H1 (cell line): Measurements from ENCODE around the gene CDRT4. TPM values are rescaled to one million over a fixed set of nuclear protein-coding genes. Genes with fewer than 3 reads are reported as not detected.

Experiments
- CTCF ChIA-PET: fragments of 300-600 bp; sonication (Branson Sonifier 250); formaldehyde crosslinking; loops from one replicate; lab custom pipeline; 2021; ENCODE audit not compliant: partially characterized antibody; lab: Charles Lee
- POLR2A ChIA-PET: fragments of 300-600 bp; sonication (Branson Sonifier 250); formaldehyde crosslinking; loops from one replicate; lab custom pipeline; 2021; ENCODE audit warnings: inconsistent platforms; ENCODE audit not compliant: partially characterized antibody; lab: Charles Lee
- DNase-seq, 2 experiments: peaks; one replicate each; pipeline versions ENCODE4 v3.0.0 to v3.0.0-alpha.2; 2010 to 2022; ENCODE audit warnings: low spot score in 2 of 2, low read depth in 1 of 2, mixed read lengths in 1 of 2
- FAIRE-seq: peaks from 2 replicates; lab custom pipeline; 2011; peaks lifted over from hg19 to GRCh38; lab: Jason Lieb, UNC
- H2AFZ ChIP-seq: 2 replicates; pipeline ENCODE4 v1.8.1; 2012; ENCODE audit warnings: low read length, inconsistent platforms
- H2AK5ac ChIP-seq: 2 replicates; pipeline ENCODE4 v1.6.1; 2013; ENCODE audit warnings: low read depth, low read length
- H2BK120ac ChIP-seq: replicated peaks from 2 replicates; pipeline ENCODE3; 2013; ENCODE audit warnings: low read depth, low read length, inconsistent platforms
- H2BK12ac ChIP-seq: 2 replicates; pipeline ENCODE4 v1.6.1; 2013; ENCODE audit warnings: low read depth, low read length
- H2BK15ac ChIP-seq: 2 replicates; pipeline ENCODE4 v1.6.1; 2013; ENCODE audit warnings: low read length
- H2BK20ac ChIP-seq: 2 replicates; pipeline ENCODE4 v1.6.1; 2013; ENCODE audit warnings: low read length
- H2BK5ac ChIP-seq: 2 replicates; pipeline ENCODE4 v1.6.1; 2013; ENCODE audit warnings: low read depth, low read length
- H3K14ac ChIP-seq: 2 replicates; pipeline ENCODE4 v1.6.1; 2013; ENCODE audit warnings: inconsistent platforms; ENCODE audit not compliant: insufficient read length
- H3K18ac ChIP-seq: 2 replicates; pipeline ENCODE4 v1.6.1; 2013; ENCODE audit warnings: low read length; ENCODE audit errors: extremely low read depth
- H3K23ac ChIP-seq: 2 replicates; pipeline ENCODE4 v1.6.1; 2013; ENCODE audit warnings: inconsistent platforms; ENCODE audit not compliant: insufficient read length
- H3K23me2 ChIP-seq: 2 replicates; pipeline ENCODE4 v1.6.1; 2013; ENCODE audit warnings: low read depth, low read length
- H3K27ac ChIP-seq: 2 replicates; pipeline ENCODE4 v1.6.1; 2011; ENCODE audit warnings: low read depth, low read length, inconsistent platforms
- H3K27me3 ChIP-seq, 4 experiments: replicated peaks in 1 of 4; 1 replicate in 1 of 4; 2 replicates in 3 of 4; pipeline versions ENCODE4 v1.6.1 to v1.8.1; 2011 to 2013; ENCODE audit warnings: low read length in 3 of 4, mild to moderate bottlenecking in 3 of 4, inconsistent platforms in 2 of 4, mixed read lengths in 2 of 4, moderate library complexity in 1 of 4; ENCODE audit not compliant: control insufficient read depth in 3 of 4, insufficient read depth in 3 of 4; ENCODE audit errors: extremely low read depth in 1 of 4
- H3K36me3 ChIP-seq, 4 experiments: 2 replicates each; pipeline versions ENCODE4 v1.6.1 to v1.8.1; 2011 to 2013; ENCODE audit warnings: mild to moderate bottlenecking in 4 of 4, low read length in 3 of 4, moderate library complexity in 2 of 4, control low read depth in 1 of 4, inconsistent platforms in 1 of 4; ENCODE audit not compliant: insufficient read depth in 4 of 4, control insufficient read depth in 2 of 4
- H3K4ac ChIP-seq: replicated peaks from 2 replicates; pipeline ENCODE3; 2013; ENCODE audit warnings: low read length, low read depth, mixed read lengths, inconsistent platforms; ENCODE audit not compliant: insufficient read length
- H3K4me1 ChIP-seq, 4 experiments: replicated peaks in 1 of 4; 1 replicate in 1 of 4; 2 replicates in 3 of 4; pipeline versions ENCODE4 v1.6.1 to v1.8.1; 2011 to 2013; ENCODE audit warnings: low read length in 3 of 4, inconsistent platforms in 2 of 4, mixed read lengths in 1 of 4; ENCODE audit not compliant: insufficient read depth in 4 of 4, control insufficient read depth in 3 of 4
- H3K4me2 ChIP-seq, 2 experiments: 2 replicates each; pipeline versions ENCODE4 v1.6.1 to v1.8.1; 2011 to 2013; ENCODE audit warnings: low read depth in 2 of 2, low read length in 2 of 2, control low read depth in 1 of 2, inconsistent platforms in 1 of 2, mild to moderate bottlenecking in 1 of 2; ENCODE audit not compliant: insufficient read depth in 1 of 2
- H3K4me3 ChIP-seq, 4 experiments: fragments of 200-600, 300-600 bp in 1 of 4; sonication (generic), shearing (Covaris generic), sonication (Bioruptor Twin) in 1 of 4; 2 replicates each; pipeline versions ENCODE4 v1.5.1 to v1.8.1; 2011 to 2016; ENCODE audit warnings: low read length in 4 of 4, low read depth in 3 of 4, control low read depth in 2 of 4, inconsistent platforms in 2 of 4, mild to moderate bottlenecking in 2 of 4, mixed read lengths in 1 of 4, moderate library complexity in 1 of 4; ENCODE audit not compliant: insufficient read depth in 2 of 4; ENCODE audit errors: extremely low read depth in 1 of 4
- H3K56ac ChIP-seq: replicated peaks from 2 replicates; pipeline ENCODE3; 2013; ENCODE audit warnings: low read depth, mild to moderate bottlenecking, mixed read lengths, low read length, inconsistent platforms; ENCODE audit not compliant: insufficient read length
- H3K79me1 ChIP-seq: 2 replicates; pipeline ENCODE4 v1.6.1; 2013; ENCODE audit warnings: low read depth, low read length, control low read depth
- H3K79me2 ChIP-seq, 2 experiments: 2 replicates each; pipeline versions ENCODE4 v1.6.1 to v1.8.1; 2012 to 2013; ENCODE audit warnings: low read length in 2 of 2, mild to moderate bottlenecking in 2 of 2, inconsistent platforms in 1 of 2; ENCODE audit not compliant: insufficient read depth in 2 of 2, control insufficient read depth in 1 of 2
- H3K9ac ChIP-seq, 4 experiments: replicated peaks in 1 of 4; 1 replicate in 1 of 4; 2 replicates in 3 of 4; pipeline versions ENCODE4 v1.6.1 to v1.8.1; 2011 to 2013; ENCODE audit warnings: low read depth in 3 of 4, low read length in 3 of 4, control low read depth in 2 of 4, mild to moderate bottlenecking in 2 of 4, moderate library complexity in 2 of 4, inconsistent platforms in 1 of 4; ENCODE audit errors: extremely low read depth in 1 of 4
- H3K9me3 ChIP-seq, 2 experiments: 2 replicates each; pipeline versions ENCODE4 v1.6.1 to v1.8.1; 2012 to 2013; ENCODE audit warnings: mild to moderate bottlenecking in 2 of 2, moderate library complexity in 2 of 2, control low read depth in 1 of 2, inconsistent platforms in 1 of 2, low read depth in 1 of 2, low read length in 1 of 2, mixed read lengths in 1 of 2; ENCODE audit not compliant: insufficient read depth in 2 of 2
- H4K20me1 ChIP-seq, 2 experiments: replicated peaks in 1 of 2; 2 replicates each; pipeline versions ENCODE3 to v1.8.1; 2011 to 2013; ENCODE audit warnings: inconsistent platforms in 2 of 2, low read length in 2 of 2, mild to moderate bottlenecking in 1 of 2; ENCODE audit not compliant: insufficient read depth in 2 of 2, control insufficient read depth in 1 of 2
- H4K5ac ChIP-seq: 2 replicates; pipeline ENCODE4 v1.6.1; 2013; ENCODE audit warnings: low read length, low read depth, mixed read lengths, inconsistent platforms; ENCODE audit not compliant: insufficient read length
- H4K8ac ChIP-seq: 2 replicates; pipeline ENCODE4 v1.8.0; 2013; ENCODE audit warnings: mild to moderate bottlenecking, moderate library complexity, low read length, inconsistent platforms; ENCODE audit not compliant: insufficient read depth; ENCODE audit errors: extremely low read depth
- H4K91ac ChIP-seq: replicated peaks from 2 replicates; pipeline ENCODE3; 2013; ENCODE audit warnings: low read length, mixed read lengths, inconsistent platforms; ENCODE audit not compliant: insufficient read length
- CTBP2 ChIP-seq: IDR thresholded peaks from 2 replicates; pipeline ENCODE4 v1.7.0; 2011; ENCODE audit warnings: borderline replicate concordance, mild to moderate bottlenecking, moderate library complexity, mixed read lengths, low read length; ENCODE audit not compliant: insufficient read depth, insufficient read length
- EP300 ChIP-seq, 2 experiments: IDR thresholded peaks; 1 replicate in 1 of 2; 2 replicates in 1 of 2; pipeline ENCODE4 v1.6.1; 2011 to 2012; ENCODE audit warnings: low read depth in 2 of 2, low read length in 2 of 2, mild to moderate bottlenecking in 2 of 2, borderline replicate concordance in 1 of 2, inconsistent platforms in 1 of 2, moderate library complexity in 1 of 2
- JUN ChIP-seq: IDR thresholded peaks from 2 replicates; pipeline ENCODE4 v1.6.1; 2011; ENCODE audit warnings: low read depth, mild to moderate bottlenecking, improper control_type of control experiment, low read length
- MAFK ChIP-seq: IDR thresholded peaks from 2 replicates; pipeline ENCODE4 v1.6.1; 2012; ENCODE audit warnings: low read depth, mild to moderate bottlenecking, improper control_type of control experiment, low read length
- RNF2 ChIP-seq: fragments of 200-900, 300-1000 bp; sonication (generic); IDR thresholded peaks from 2 replicates; pipeline ENCODE4 v1.7.1; 2016; ENCODE audit warnings: borderline replicate concordance, low read depth, mild to moderate bottlenecking, antibody characterized with exemption, low read length; ENCODE audit not compliant: poor library complexity, severe bottlenecking; ENCODE audit errors: missing control alignments
- USF2 ChIP-seq: IDR thresholded peaks from 2 replicates; pipeline ENCODE4 v1.6.1; 2011; ENCODE audit warnings: low read length, improper control_type of control experiment
- ZNF274 ChIP-seq: IDR thresholded peaks from 2 replicates; pipeline ENCODE4 v1.7.0; 2012; ENCODE audit warnings: low read length, borderline replicate concordance; ENCODE audit errors: extremely low read depth
- WGBS, 2 experiments: shearing (Covaris generic) in 1 of 2; methylation state at CpG; one replicate each; pipeline versions ENCODE4 v1.1.6 to v1.1.7; 2013 to 2015; ENCODE audit warnings: low lambda C conversion rate in 2 of 2, mixed read lengths in 2 of 2, inconsistent platforms in 1 of 2, low coverage in 1 of 2, missing lambda C conversion rate in 1 of 2; ENCODE audit not compliant: insufficient replicate concordance in 2 of 2, insufficient coverage in 1 of 2, insufficient read length in 1 of 2; ENCODE audit errors: extremely low coverage in 1 of 2, missing lambda C conversion rate in 1 of 2; 5-methylcytosine and 5-hydroxymethylcytosine counted together
- polyA plus RNA-seq, 7 experiments: library from polyadenylated mRNA; depleted of rRNA in 3 of 7; stranded (reverse) in 5 of 7; unstranded in 2 of 7; fragments of >200 nt in 5 of 7; fragments of 200-250 nt in 2 of 7; gene quantifications; 1 replicate in 5 of 7; 2 replicates in 1 of 7; 4 replicates in 1 of 7; pipeline versions ENCODE4 v1.2.1 to v1.2.3, GENCODE V29; 2011 to 2013; ENCODE audit warnings: missing spikeins in 2 of 7, mixed read lengths in 2 of 7
- total RNA-seq: library from RNA; stranded (reverse); fragmentation: NEBNext Ultra II Directional; extraction: Animal tissue kit (Norgen Biotek cat#: 25700); gene quantifications from 2 replicates; pipeline ENCODE4 v1.2.1, GENCODE V29; 2021

The CDRT4 gene
- total and polyA plus RNA-seq, 2 of the 8 experiments (the other 6 are each of a cell fraction or from before 2014, with no cell fraction given), result 2.6 to 5.6 TPM

GRCh38 chr17:15397620-15398019 lies 69.8 kb downstream of the CDRT4 start:
- no peak overlapping the region for H3K4me3 ChIP-seq
- no peak overlapping the region for H2AFZ ChIP-seq
- no peak overlapping the region for H2BK20ac ChIP-seq
- no peak overlapping the region for H4K91ac ChIP-seq
- H3K56ac ChIP-seq, result no peak overlapping the region
- H3K14ac ChIP-seq, result no peak overlapping the region
- no peaks in the 10 kb centered on the region for H4K20me1 ChIP-seq
- no peak overlapping the region for H3K4me2 ChIP-seq
- H3K9ac ChIP-seq, result no peak overlapping the region
- H3K79me1 ChIP-seq, result no peaks in the 10 kb centered on the region
- no peak overlapping the region for H2BK120ac ChIP-seq
- H3K36me3 ChIP-seq, result no peaks in the 10 kb centered on the region
- ChIA-PET POLR2A (no interaction called here), CTCF (interaction anchor here (0.6 to 0.9 kb wide), 2 partner anchors 15 to 33 kb away, joined by 3 read pairs; no protein-coding TSS in a partner anchor)
- H3K18ac ChIP-seq, result no peak overlapping the region
- H3K9me3 ChIP-seq, result no peaks in the 10 kb centered on the region
- no peak overlapping the region for H2AK5ac ChIP-seq
- no peaks in the 10 kb centered on the region for H3K23me2 ChIP-seq
- FAIRE-seq (no peak), DNase-seq (no peak)
- TF ChIP-seq JUN (no peak), CTBP2 (no peak), ZNF274 (no peak), MAFK (no peak), RNF2 (no peak), USF2 (no peak), EP300 (IDR thresholded peaks at IDR 0.05; ENCODE audit: borderline replicate concordance in 1 of 2, low read depth in 2 of 2, low read length in 2 of 2) (no peak)
- H3K27ac ChIP-seq, result no peak overlapping the region
- WGBS, 2 experiments, result 84% methylated on average over 5 of the region's 5 CpGs; no CpG with 5 or more reads in 1 of the 2 experiments
- no peaks in the 10 kb centered on the region for H3K79me2 ChIP-seq
- H2BK15ac ChIP-seq, result no peak overlapping the region
- no peak overlapping the region for H3K4ac ChIP-seq
- H4K5ac ChIP-seq, result no peak overlapping the region
- no peak overlapping the region for H2BK5ac ChIP-seq
- no peak overlapping the region; the same call in 1 of the 2 replicates for H4K8ac ChIP-seq
- H3K27me3 ChIP-seq, result no peaks in the 10 kb centered on the region
- H3K23ac ChIP-seq, result no peak overlapping the region
- H3K4me1 ChIP-seq, result no peaks in the 10 kb centered on the region
- H2BK12ac ChIP-seq, result no peak overlapping the region
